A549 (cell line): ENCODE results near the gene CTBP1.

Experiments
- ESRRA ChIP-seq: fragments of 150-350 bp; IDR thresholded peaks from 2 replicates; pipeline ENCODE4 v1.6.1; 2014; ENCODE audit warnings: mild to moderate bottlenecking, low read length, borderline replicate concordance
- FOXS1 ChIP-seq: fragments of 250-450 bp; sonication (Bioruptor Pico); IDR thresholded peaks from 2 replicates; pipeline ENCODE4 v1.5.0; 2020; ENCODE audit warnings: mild to moderate bottlenecking, moderate library complexity
- KDM5A ChIP-seq: fragments of 200-600 bp; sonication (generic); IDR thresholded peaks from 2 replicates; pipeline ENCODE4 v1.6.1; 2016; ENCODE audit warnings: antibody characterized with exemption, mild to moderate bottlenecking
- POLR2A ChIP-seq: IDR thresholded peaks from 2 replicates; pipeline ENCODE4 v1.6.1; 2012; ENCODE audit warnings: mild to moderate bottlenecking, low read length
- RNF2 ChIP-seq: fragments of 200-600 bp; sonication (generic); IDR thresholded peaks from 2 replicates; pipeline ENCODE4 v1.6.1; 2016; ENCODE audit warnings: low read depth, mild to moderate bottlenecking, antibody characterized with exemption, moderate library complexity, borderline replicate concordance
- TF ChIP-seq, protein P1 (sequence below): fragments of >200 bp; sonication (Bioruptor Twin); formaldehyde crosslinking; IDR thresholded peaks from 3 replicates; pipeline ENCODE4 v1.5.1; 2016
- TF ChIP-seq, protein P2 (sequence below): fragments of >200 bp; sonication (Bioruptor Twin); formaldehyde crosslinking; IDR thresholded peaks from 2 replicates; pipeline ENCODE4 v1.6.1; 2016

DNA sequence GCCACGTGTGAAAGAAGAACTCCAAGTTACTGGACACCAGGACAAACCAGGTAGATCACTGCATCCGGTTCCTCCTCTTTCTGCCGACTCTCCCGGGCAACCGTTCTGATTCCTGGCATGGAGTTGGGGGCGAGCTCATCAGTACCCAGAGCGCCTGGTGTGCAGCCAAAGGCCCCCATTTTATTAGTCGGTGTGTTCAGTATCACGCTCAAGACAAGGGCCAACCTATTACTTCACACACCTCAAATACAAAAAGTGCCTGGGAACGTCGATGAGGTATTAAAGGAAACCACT is 2.8 kb upstream of the CTBP1 start:
- TF ChIP-seq KDM5A, result no peak
- no peak for TF ChIP-seq POLR2A
- TF ChIP-seq, protein P1, sequence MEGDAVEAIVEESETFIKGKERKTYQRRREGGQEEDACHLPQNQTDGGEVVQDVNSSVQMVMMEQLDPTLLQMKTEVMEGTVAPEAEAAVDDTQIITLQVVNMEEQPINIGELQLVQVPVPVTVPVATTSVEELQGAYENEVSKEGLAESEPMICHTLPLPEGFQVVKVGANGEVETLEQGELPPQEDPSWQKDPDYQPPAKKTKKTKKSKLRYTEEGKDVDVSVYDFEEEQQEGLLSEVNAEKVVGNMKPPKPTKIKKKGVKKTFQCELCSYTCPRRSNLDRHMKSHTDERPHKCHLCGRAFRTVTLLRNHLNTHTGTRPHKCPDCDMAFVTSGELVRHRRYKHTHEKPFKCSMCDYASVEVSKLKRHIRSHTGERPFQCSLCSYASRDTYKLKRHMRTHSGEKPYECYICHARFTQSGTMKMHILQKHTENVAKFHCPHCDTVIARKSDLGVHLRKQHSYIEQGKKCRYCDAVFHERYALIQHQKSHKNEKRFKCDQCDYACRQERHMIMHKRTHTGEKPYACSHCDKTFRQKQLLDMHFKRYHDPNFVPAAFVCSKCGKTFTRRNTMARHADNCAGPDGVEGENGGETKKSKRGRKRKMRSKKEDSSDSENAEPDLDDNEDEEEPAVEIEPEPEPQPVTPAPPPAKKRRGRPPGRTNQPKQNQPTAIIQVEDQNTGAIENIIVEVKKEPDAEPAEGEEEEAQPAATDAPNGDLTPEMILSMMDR, result no peak
- TF ChIP-seq, protein P2, sequence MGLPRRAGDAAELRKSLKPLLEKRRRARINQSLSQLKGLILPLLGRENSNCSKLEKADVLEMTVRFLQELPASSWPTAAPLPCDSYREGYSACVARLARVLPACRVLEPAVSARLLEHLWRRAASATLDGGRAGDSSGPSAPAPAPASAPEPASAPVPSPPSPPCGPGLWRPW, result no peak
- no peak for TF ChIP-seq FOXS1 (CRISPR knock-in tag)
- TF ChIP-seq ESRRA, result no peak
- no peak for TF ChIP-seq RNF2
